GM21526 (cell line): ENCODE results near the gene ZCCHC14.
"Not testable (repeated sequence)": the region's sequence is repeated elsewhere in the genome, so short reads cannot be mapped to it uniquely, and the experiment has no call there.

Experiments used
- ATAC-seq: cut with Tn5 transposase; IDR thresholded peaks from one replicate; pipeline ENCODE4 v1.9.1; 2021; ENCODE audit warnings: moderate library complexity; ENCODE audit not compliant: unreplicated experiment, low FRiP score

The ZCCHC14 gene

DNA sequence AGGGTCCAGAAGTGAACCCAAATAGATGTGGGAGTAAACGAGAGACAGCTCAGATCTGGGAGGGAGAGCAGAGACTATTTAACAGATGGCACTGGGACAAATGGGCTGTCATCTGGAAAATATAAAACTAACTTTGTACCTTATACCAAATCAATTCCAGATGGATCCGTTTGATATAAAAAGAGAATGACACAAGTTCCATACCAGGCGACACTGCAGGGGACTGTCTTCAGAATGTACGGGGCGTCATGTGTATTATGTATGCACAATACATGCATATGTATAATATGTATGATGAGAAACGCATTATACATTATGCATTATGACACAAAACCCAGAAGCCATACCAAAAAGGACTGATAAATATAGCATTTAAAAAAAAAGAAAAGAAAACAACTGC lies 10.2 kb downstream of the ZCCHC14 start:
- not testable (repeated sequence) for ATAC-seq

GRCh38 chr16:87482266-87482665 lies 10.6 kb downstream of the ZCCHC14 start:
- no peak for ATAC-seq

GRCh38 chr16:87481711-87482110 lies 11.1 kb downstream of the ZCCHC14 start:
- not testable (repeated sequence) for ATAC-seq

DNA sequence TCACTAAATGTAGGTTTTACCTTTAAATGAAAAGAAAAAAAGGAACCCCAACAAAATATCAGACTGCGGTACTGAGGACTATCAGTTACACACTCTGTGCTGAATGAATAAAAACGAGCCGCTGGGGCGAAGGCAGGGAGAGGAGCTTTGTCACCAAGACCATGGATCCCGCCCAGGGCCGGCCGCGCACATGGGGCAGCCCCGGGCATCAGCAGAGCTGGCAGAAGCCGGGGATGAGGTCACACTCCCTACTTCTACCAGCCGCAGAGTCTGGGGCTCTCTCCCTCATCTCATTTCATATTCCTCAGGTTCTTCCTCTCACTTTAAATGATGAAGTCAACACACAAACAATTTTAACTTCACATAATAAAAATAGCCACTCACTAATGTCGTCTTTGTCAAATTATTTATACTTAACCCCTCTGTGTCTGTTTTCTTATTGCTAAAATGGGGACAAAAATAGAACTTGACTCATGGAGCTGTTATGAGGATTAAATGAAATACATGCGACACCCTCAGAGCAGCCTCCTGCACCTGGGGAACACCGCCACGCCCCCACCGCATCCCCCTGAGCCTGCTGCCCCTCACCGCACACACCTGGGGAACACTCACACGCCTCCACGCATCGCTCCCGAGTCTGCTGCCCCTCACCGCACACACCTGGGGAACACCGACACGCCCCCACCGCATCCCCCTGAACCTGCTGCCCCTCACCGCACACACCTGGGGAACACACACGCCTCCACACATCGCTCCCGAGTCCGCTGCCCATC lies 15.4 kb downstream of the ZCCHC14 start:
- not testable (repeated sequence) for ATAC-seq

GRCh38 chr16:87474566-87474996 lies 18.2 kb downstream of the ZCCHC14 start:
- no peak for ATAC-seq

DNA sequence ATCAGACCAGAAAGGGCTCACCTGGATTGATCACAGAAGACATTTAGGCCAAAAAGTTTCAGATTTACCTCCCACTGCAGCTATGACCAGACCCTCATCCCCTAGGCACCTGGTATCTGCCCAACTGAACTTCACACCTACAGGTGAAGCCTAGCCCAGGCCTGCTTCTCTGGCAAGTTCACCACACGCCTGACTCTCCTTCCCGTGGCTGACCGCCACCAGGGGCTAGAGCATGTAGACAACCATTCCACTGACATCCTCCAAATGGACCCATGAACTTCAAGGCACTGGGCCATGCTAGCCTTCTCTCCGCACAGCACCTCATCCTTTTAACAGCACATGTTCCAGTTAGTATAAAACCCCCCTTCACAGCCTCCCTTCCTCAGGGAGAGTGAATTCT lies 18.8 kb downstream of the ZCCHC14 start:
- no peak for ATAC-seq

DNA sequence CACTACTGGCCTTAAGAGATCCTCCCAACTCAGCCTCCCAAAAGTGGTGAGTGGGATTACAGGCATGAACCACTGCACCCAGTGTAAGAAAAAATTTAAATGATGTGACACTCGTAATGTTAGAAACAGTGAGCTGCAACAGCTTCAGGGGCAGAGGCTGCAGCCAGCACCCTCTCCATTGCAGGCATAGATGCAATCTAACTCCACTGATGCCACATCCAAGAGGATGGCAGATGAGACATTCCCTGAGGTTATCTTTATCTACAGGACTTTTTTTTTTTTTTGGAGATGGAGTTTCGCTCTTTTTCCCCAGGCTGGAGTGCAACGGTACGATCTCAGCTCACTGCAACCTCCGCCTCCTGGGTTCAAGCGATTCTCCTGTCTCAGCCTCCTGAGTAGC lies 19.9 kb downstream of the ZCCHC14 start:
- no peak for ATAC-seq

DNA sequence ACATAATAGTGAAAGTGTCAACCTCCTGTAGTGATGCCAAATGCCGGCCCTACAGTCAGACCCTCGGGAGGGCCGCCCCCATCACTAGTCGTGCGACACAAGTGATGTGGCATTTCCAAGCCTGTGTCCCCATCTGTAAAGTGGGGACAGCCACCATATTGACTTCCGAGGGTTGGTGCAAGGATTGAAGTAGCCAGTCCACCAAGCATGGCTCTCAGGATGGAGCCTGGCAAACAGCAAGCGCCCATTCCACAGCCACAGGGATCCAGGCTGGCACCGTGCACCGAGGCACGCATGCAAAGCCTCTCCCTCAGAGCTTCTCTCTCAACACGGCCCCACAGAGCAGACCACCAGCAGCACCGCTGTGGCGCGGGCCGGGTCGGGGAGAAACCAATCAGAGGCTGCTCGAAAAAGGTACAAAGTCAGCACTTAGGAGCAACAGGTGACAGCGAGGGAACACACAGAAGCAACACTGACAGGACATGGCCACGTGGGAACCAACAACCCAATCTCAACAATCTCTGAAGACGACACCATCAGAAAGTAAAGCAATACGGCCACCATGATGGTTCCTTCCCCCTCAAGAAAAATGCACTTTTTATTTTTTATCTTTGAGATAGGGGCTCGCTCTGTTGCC lies 20.6 kb downstream of the ZCCHC14 start:
- no peak for ATAC-seq

- ATAC-seq: no peak
Measured at GRCh38 chr16:87471278-87472141, 21.3 kb downstream of the ZCCHC14 start.

DNA sequence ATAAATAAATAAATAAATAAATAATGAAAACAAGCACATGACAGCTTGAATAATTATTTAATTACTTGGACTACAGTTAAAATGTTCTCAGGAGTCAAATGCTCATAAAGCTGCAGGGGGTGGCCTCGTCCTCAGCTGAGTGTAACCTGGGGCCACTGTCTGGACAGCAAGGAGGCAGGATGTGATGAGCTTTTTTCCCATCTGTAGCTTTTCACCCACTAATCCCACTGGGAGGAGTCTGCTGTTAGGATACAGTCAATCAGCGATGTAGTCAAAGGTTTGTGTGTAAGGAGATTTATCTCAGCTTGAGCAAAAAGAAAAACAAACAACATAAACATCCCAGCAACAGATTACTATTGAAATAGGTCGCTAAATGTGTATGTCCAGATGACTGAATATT lies 22.5 kb downstream of the ZCCHC14 start:
- ATAC-seq: no peak

DNA sequence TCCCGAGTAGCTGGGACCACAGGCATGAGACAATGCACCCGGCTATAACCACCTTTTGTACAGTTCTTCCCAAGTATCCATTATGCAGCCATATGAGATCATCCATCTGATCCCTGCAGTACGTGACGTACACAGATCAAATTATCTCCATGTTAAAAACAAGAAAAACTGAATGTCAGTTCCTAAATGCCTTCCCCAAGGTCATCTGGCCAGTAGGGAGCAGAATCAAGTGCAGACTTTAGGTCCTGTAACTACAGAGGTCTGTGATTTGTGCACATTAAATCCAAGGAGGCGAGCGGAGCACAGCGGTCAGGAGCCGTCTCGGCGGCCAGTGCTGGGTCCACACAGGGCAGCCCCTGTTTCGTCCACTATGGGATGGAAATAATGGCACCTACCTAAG lies 23.7 kb downstream of the ZCCHC14 start:
- no peak for ATAC-seq

DNA sequence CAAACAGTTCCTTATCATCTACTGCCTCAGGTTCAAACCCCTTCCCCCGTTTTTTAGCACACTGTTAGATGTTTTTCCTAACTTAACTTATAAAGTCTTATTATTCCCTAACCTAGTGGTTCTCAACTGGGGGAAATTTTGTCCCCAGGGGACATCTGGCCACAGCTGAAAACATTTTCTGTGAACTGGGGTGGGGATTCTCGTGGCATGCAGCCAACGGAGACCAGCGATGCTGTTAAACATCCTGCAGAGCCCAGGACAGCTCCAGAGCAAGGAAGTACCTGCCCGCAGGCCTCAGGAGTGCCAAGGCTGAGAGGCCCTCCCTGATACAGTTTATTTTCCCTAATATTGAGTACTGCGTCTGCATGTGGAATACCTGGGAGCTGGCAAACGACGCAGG lies 24.3 kb downstream of the ZCCHC14 start:
- ATAC-seq: no peak

DNA sequence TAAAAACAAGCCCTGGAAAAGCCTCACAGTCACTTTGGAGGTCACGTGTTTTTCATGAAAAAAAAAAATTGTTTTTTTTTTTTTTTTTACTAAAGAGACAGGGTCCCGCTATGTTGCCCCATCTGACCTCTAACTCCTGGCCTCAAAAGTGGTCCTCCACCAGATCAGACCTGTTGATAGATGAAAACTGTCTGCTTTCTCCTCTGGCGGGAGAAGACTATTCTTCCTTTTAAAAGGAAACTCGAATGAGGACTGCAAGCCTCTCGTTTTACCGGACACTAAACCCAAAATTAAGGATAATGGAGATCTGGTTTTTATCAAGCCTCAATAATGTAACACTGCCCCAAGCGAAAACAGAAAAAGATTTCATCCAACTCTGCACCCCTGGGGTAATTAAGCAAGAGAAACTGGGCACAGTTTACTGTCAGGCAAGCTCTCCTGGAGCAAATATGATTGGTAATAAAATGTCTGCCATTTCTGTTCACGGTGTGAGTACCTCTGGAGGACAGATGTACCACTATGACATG lies 25.8 kb downstream of the ZCCHC14 start:
- ATAC-seq: no peak

DNA sequence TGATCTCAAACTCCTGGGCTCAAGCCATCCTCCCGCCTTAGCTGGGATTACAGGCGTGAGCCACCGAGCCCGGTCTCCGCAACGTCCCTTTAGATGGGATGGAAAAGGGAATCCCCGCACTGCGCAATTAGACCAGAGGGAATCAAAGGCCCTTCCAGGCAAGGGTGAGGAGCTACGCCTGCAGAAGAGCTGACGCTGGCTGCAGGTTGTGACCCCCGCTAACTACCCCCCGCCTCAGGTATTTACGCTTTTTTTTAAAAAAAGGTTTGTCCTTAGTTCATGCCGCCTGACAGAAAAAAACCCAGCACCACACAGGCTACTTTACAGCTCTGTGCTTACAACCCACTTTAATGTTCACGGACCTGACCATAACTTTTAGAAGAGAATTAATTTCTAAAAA lies 26.9 kb downstream of the ZCCHC14 start:
- no peak for ATAC-seq

DNA sequence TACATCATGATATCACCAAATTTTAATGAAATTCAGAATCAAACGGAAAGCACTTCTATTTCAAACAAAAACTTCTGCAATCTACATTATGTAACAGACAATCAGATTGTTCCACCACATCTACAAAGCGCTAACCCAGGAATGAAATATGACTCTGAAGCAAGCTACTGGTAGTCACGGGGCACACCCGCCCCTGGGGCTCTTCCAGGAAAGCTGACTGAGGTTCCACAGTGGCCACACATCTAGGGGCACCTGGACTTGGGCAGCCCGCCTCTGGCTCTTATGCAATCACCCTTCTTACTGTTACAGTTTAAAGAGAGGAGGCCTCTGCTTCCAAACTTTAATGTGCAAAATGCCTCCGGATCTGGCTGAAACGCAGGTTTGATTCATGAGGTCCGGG lies 27.5 kb downstream of the ZCCHC14 start:
- ATAC-seq: no peak

GRCh38 chr16:87464691-87465300 lies 28.0 kb downstream of the ZCCHC14 start:
- ATAC-seq: no peak

DNA sequence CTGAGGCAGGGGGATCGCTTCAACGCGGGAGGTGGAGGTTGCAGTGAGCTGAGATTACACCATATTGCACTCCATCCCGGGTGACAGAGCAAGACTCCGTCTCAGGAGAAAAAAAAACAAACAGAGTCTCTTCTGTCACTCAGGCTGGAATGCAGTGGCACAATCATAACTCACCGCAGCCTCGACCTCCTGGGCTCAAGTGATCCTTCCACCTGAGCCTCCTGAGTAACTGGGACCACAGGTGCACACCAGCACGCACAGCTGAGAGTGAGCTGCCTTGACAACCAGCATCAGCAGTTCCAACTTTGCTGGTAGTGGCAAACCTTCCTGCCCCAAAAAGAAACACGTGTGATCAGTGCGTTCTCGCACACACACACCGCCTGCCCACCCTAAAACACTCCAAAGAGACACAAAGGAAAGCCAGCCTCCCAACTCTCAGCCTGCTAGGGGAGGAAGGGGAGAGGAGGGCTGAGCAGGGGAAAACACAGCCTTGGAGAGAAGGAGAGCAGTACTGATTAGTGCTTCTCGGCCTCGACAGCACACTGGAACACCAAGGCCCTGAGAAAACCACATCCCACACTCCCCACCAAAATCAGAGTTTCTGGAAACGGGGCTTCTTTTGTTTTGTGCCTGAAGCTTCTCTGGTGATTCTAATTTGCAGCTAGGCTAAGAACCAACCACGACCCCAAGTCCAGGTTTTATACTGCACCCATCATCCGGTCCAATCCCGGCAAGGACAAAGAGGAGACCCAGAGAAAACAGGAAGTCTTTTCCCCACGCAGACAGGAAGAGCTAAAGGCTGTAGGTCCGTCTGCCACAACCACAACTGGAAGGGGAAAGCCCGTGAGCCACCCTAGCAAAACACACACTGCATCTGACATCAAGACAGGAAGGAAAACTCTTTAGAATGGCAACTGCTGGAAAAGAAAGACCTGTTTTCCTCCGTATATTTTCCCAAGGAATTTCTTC lies 28.8 kb downstream of the ZCCHC14 start:
- ATAC-seq: no peak

- ATAC-seq: no peak
Measured at GRCh38 chr16:87461466-87461991, 31.3 kb downstream of the ZCCHC14 start.

DNA sequence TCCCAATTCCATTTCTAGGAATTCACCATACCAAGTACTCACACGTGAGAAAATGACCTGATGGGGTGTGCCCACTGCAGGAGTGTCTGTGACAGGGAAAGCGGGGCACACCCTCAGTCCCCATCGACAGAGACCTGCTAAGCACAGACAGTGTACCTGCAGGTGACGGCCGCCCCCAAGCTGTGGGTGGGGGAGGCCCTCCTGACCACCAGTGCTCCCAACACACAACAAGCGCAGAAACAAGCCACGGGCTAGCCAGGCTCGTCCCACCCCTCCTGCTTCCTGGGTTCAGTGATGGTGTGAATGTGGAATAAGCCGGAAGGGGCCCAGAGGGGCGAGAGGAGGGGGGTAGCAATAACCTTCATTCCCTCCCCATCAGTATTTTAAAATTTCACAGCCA lies 31.9 kb downstream of the ZCCHC14 start:
- no peak for ATAC-seq
